Panc1 (cell line): ENCODE data around the gene CHP2. TPM values are rescaled to one million over a fixed set of nuclear protein-coding genes. Genes with fewer than 3 reads are reported as not detected.

Experiments used
- ATAC-seq: fragments of 200-7000 bp; cut with Tn5 transposase; 2 replicates; pipeline ENCODE4 v1.9.1; 2020; ENCODE audit warnings: mild to moderate bottlenecking, moderate library complexity
- BruUV-seq: library from RNA; stranded (reverse); fragments of 400-500 nt; replicated peaks from 2 replicates; lab custom pipeline; 2021; lab: Mats Ljungman, UMichigan
- CTCF ChIA-PET: fragments of 300-600 bp; sonication (Branson Sonifier 250); formaldehyde crosslinking; loops from one replicate; lab custom pipeline; 2022; ENCODE audit warnings: antibody characterized with exemption; lab: Charles Lee
- POLR2A ChIA-PET: fragments of 300-600 bp; sonication (Branson Sonifier 250); formaldehyde crosslinking; loops from one replicate; lab custom pipeline; 2022; ENCODE audit warnings: antibody characterized with exemption; lab: Charles Lee
- DNase-seq: peaks from one replicate; pipeline ENCODE4 v3.0.0-alpha.2; 2010; ENCODE audit warnings: low read depth, low spot score
- H3K27ac ChIP-seq: 2 replicates; pipeline ENCODE4 v1.5.1; 2011; ENCODE audit warnings: mild to moderate bottlenecking, low read length, inconsistent platforms
- H3K27me3 ChIP-seq: fragments of 200-500 bp; sonication (Bioruptor generic); 2 replicates; pipeline ENCODE4 v1.6.0; 2014; ENCODE audit warnings: low read length, inconsistent platforms; ENCODE audit not compliant: control insufficient read depth, insufficient read depth
- H3K36me3 ChIP-seq: fragments of 200-500 bp; sonication (Bioruptor generic); 2 replicates; pipeline ENCODE4 v1.5.1; 2014; ENCODE audit warnings: inconsistent platforms, mild to moderate bottlenecking, low read length, moderate library complexity; ENCODE audit not compliant: control insufficient read depth, insufficient read depth
- H3K4me1 ChIP-seq: 2 replicates; pipeline ENCODE4 v1.5.1; 2011; ENCODE audit warnings: inconsistent platforms, mild to moderate bottlenecking, low read length, moderate library complexity; ENCODE audit not compliant: control insufficient read depth, insufficient read depth
- H3K4me3 ChIP-seq, 2 experiments: 2 replicates each; pipeline ENCODE4 v1.5.1; 2011 to 2012; ENCODE audit warnings: low read depth in 2 of 2, low read length in 2 of 2, mild to moderate bottlenecking in 2 of 2, inconsistent platforms in 1 of 2, moderate library complexity in 1 of 2
- H3K9me3 ChIP-seq: fragments of 200-500 bp; sonication (Bioruptor generic); 2 replicates; pipeline ENCODE4 v1.5.1; 2014; ENCODE audit warnings: low read depth, mild to moderate bottlenecking, inconsistent platforms, low read length, moderate library complexity; ENCODE audit not compliant: control insufficient read depth, insufficient read depth
- POLR2AphosphoS5 ChIP-seq: IDR thresholded peaks from 2 replicates; pipeline ENCODE4 v1.6.1; 2012; ENCODE audit warnings: mild to moderate bottlenecking, low read depth, low read length, moderate library complexity
- SIN3A ChIP-seq: IDR thresholded peaks from 2 replicates; pipeline ENCODE4 v1.6.1; 2012; ENCODE audit warnings: low read depth, mild to moderate bottlenecking, low read length, moderate library complexity, borderline replicate concordance; ENCODE audit not compliant: insufficient read depth
- TCF7L2 ChIP-seq: IDR thresholded peaks from 2 replicates; pipeline ENCODE4 v1.6.1; 2011; ENCODE audit warnings: mild to moderate bottlenecking, low read depth, low read length, inconsistent platforms
- in situ Hi-C: cut with HindIII; loops from 2 replicates; pipeline ENCODE4 v1.10.0; 2016; ENCODE audit warnings: low sequenced_read_pairs, low pct_unique_long_range_greater_than_20kb
- intact Hi-C: fragments of 100-400 bp; cut with micrococcal nuclease; formaldehyde crosslinking; loops from one replicate; pipeline ENCODE4 v1.10.0; 2022; ENCODE audit not compliant: unreplicated experiment
- total RNA-seq: library from RNA; stranded (reverse); gene quantifications from one replicate; pipeline ENCODE4 v1.2.1, GENCODE V29; 2021; ENCODE audit not compliant: unreplicated experiment
- TF ChIP-seq, protein P1 (sequence below): fragments of 450-650 bp; IDR thresholded peaks from 2 replicates; pipeline ENCODE4 v1.5.1; 2017; ENCODE audit warnings: mild to moderate bottlenecking
- TF ChIP-seq, protein P2 (sequence below), 2 experiments: IDR thresholded peaks; 2 replicates each; pipeline ENCODE4 v1.6.1; 2011 to 2012; ENCODE audit warnings: low read depth in 2 of 2, control low read depth in 1 of 2, low read length in 1 of 2, mild to moderate bottlenecking in 1 of 2, moderate library complexity in 1 of 2; ENCODE audit not compliant: insufficient read depth in 1 of 2

Gene CHP2
- total RNA-seq, 1 experiment from 2014 or later, result not detected

- DNase-seq, result no peak
- in situ Hi-C loops, result no loop called here
- ChIA-PET POLR2A (no interaction called here), CTCF (no interaction called here)
- no peaks in the 10 kb centered on the region for H3K4me1 ChIP-seq
- H3K27ac ChIP-seq, result no peak overlapping the region
- H3K36me3 ChIP-seq, result no peaks in the 10 kb centered on the region
- no TSS peak for BruUV-seq
- no peaks in the 10 kb centered on the region for H3K27me3 ChIP-seq
- H3K9me3 ChIP-seq, result no peaks in the 10 kb centered on the region
- intact Hi-C loops, result no loop called here
- no peak overlapping the region for H3K4me3 ChIP-seq
- no peak for ATAC-seq
- TF ChIP-seq TCF7L2, result no peak
- no peak for TF ChIP-seq POLR2AphosphoS5
- TF ChIP-seq, protein P1, sequence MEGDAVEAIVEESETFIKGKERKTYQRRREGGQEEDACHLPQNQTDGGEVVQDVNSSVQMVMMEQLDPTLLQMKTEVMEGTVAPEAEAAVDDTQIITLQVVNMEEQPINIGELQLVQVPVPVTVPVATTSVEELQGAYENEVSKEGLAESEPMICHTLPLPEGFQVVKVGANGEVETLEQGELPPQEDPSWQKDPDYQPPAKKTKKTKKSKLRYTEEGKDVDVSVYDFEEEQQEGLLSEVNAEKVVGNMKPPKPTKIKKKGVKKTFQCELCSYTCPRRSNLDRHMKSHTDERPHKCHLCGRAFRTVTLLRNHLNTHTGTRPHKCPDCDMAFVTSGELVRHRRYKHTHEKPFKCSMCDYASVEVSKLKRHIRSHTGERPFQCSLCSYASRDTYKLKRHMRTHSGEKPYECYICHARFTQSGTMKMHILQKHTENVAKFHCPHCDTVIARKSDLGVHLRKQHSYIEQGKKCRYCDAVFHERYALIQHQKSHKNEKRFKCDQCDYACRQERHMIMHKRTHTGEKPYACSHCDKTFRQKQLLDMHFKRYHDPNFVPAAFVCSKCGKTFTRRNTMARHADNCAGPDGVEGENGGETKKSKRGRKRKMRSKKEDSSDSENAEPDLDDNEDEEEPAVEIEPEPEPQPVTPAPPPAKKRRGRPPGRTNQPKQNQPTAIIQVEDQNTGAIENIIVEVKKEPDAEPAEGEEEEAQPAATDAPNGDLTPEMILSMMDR, result no peak
- TF ChIP-seq, protein P2, sequence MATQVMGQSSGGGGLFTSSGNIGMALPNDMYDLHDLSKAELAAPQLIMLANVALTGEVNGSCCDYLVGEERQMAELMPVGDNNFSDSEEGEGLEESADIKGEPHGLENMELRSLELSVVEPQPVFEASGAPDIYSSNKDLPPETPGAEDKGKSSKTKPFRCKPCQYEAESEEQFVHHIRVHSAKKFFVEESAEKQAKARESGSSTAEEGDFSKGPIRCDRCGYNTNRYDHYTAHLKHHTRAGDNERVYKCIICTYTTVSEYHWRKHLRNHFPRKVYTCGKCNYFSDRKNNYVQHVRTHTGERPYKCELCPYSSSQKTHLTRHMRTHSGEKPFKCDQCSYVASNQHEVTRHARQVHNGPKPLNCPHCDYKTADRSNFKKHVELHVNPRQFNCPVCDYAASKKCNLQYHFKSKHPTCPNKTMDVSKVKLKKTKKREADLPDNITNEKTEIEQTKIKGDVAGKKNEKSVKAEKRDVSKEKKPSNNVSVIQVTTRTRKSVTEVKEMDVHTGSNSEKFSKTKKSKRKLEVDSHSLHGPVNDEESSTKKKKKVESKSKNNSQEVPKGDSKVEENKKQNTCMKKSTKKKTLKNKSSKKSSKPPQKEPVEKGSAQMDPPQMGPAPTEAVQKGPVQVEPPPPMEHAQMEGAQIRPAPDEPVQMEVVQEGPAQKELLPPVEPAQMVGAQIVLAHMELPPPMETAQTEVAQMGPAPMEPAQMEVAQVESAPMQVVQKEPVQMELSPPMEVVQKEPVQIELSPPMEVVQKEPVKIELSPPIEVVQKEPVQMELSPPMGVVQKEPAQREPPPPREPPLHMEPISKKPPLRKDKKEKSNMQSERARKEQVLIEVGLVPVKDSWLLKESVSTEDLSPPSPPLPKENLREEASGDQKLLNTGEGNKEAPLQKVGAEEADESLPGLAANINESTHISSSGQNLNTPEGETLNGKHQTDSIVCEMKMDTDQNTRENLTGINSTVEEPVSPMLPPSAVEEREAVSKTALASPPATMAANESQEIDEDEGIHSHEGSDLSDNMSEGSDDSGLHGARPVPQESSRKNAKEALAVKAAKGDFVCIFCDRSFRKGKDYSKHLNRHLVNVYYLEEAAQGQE (IDR thresholded peaks at IDR 0.05; ENCODE audit: insufficient read depth in 1 of 2, low read depth in 2 of 2, low read length in 1 of 2), result no peak
- no peak for TF ChIP-seq SIN3A
These were observed 30.1 kb upstream of the CHP2 start for GRCh38 chr16:23724785-23725131.

DNA sequence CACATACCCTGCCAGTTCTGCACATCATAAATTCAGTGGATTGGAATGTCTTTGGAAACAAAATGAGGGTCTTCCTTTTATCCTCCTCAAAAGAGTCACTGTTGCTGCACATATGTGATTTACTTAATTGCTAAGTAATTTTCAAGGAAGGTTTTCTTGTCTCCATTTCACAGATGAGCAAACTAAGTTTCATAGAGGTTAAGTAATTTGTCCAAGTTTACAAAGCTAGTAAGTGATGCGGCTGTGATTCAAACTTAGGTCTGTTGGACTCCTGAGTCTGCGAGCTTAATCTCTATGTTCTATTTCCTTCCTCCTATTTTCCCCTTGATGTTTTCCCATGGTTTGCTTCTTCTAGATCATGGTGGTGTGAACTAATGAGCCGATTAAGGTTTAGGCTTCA, 28.1 kb upstream of the CHP2 start:
- intact Hi-C loops, result no loop called here

More for the DNA sequence above, 28.1 kb upstream of the CHP2 start:
- H3K27ac ChIP-seq, result no peak overlapping the region
- ChIA-PET CTCF (interaction anchor here (0.7 kb wide), 2 partner anchors 48 to 151 kb away, joined by 3 read pairs; partner anchors contain the start of gene PLK1), POLR2A (interaction anchor here (0.5 kb wide), 1 partner anchor 14 kb away, joined by 9 read pairs; no protein-coding TSS in a partner anchor)
- H3K9me3 ChIP-seq, result no peaks in the 10 kb centered on the region
- in situ Hi-C loops, result no loop called here
- DNase-seq (no peak), ATAC-seq (no peak)
- TF ChIP-seq POLR2AphosphoS5, result no peak
- TF ChIP-seq, protein P1, result no peak
- TF ChIP-seq SIN3A, result no peak
- TF ChIP-seq, protein P2 (IDR thresholded peaks at IDR 0.05; ENCODE audit: insufficient read depth in 1 of 2, low read depth in 2 of 2, low read length in 1 of 2), result no peak
- no peak for TF ChIP-seq TCF7L2
- no TSS peak for BruUV-seq
- H3K4me3 ChIP-seq, result no peak overlapping the region
- no peaks in the 10 kb centered on the region for H3K27me3 ChIP-seq
- no peaks in the 10 kb centered on the region for H3K4me1 ChIP-seq
- no peaks in the 10 kb centered on the region for H3K36me3 ChIP-seq
